GM12872 (cell line): ENCODE results near the gene RBBP8NL.

Experiments used
- CTCF ChIP-seq: IDR thresholded peaks from 3 replicates; pipeline ENCODE4 v1.5.1; 2011; ENCODE audit warnings: low read depth, mild to moderate bottlenecking, low read length, moderate library complexity; ENCODE audit not compliant: insufficient read depth

Gene RBBP8NL

GRCh38 chr20:62369815-62370114 is 57.6 kb downstream of the RBBP8NL start:
- no peak for TF ChIP-seq CTCF

DNA sequence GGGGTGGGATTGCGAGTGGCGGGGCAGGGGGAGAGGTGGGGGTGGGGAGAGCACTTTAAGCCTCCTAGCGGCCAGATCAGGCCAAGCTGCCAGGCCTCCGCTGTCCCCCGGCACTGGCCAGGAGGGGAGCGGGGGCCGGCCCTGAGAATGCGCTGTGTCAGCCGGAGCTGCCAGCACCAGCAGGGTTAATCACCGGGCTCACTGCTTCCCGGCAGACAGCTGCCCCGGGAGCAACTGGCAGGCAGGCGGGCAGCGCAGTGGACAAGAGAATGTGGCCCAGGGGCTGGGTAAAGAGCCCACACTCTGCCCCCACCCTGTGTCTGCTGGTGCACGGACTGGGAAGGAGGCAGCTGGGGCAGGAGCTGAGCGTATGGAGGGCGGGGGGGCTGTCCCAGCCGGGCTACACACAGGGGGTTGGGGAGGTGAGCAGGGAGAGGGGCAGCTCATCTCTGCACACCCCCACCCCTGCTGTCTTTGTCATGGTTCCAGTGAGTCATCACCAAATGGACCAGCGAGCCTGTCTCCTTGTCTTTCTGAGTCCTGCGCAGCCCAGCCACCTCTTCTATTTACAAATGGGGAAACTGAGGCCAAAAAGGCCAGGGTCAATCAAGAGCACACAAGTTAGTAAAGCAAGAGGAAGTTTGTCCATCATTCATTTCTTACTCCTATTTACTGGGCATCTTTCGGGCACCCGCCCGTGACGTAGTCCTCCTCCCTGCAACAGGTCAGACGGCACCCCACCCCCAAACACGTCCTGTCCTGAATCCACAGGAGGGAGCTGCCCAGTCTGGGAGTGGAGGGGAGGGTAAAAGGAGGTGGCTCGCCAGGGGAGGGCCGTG is 58.1 kb downstream of the RBBP8NL start:
- peak; percentile 42; the same call in 2 of the 3 replicates for TF ChIP-seq CTCF

DNA sequence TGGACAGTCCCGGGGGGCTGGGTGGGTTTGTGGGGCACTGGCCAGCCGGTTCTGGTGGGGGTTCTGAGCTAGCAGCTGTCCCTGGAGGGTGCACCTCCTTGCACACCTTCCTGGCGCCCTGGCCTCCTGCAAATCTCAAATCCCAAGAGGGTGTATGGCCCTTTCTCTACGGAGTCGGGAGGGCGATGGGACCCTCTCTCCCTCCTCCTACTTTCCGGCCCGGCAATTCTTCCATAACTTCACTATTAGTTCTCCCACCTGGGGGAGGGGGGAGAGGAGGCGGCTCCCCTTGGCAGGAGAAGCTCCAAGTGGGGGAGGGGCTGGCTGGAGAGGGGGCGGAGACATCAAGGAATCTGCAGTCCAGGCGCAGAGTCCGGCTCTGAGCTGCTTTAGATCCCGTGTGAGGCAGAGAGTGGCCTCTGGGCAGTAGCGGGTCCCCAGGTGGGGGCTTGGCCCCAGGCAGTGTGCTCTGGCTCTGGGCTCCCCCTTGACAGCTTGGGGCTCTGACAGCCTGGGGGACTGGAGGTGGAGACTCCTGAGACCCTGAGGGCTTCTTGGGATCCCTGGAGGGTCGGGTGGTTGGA is 58.9 kb downstream of the RBBP8NL start:
- no peak for TF ChIP-seq CTCF

- no peak for TF ChIP-seq CTCF
Observed at GRCh38 chr20:62367633-62368391, 59.5 kb downstream of the RBBP8NL start.

GRCh38 chr20:62367136-62367632 is 60.2 kb downstream of the RBBP8NL start, which contains the start of gene LAMA5:
Gene LAMA5 (minus strand): TSS chr20:62367312. CDS start chr20:62367245, 67 bp downstream.
- TF ChIP-seq CTCF, result no peak

- TF ChIP-seq CTCF, result no peak
Observed at GRCh38 chr20:62366370-62367135, 60.8 kb downstream of the RBBP8NL start.
